Adipocyte (in vitro differentiated cells): ENCODE results near the gene FAM193A.
"Not testable (repeated sequence)": the region's sequence is repeated elsewhere in the genome, so short reads cannot be mapped to it uniquely, and the experiment has no call there.

Experiments used
- DNase-seq: peaks from one replicate; pipeline ENCODE4 v3.0.0-alpha.2; 2015; ENCODE audit warnings: low read depth
- H3K27me3 ChIP-seq: replicated peaks from 2 replicates; pipeline ENCODE4 v1.7.0; 2013; ENCODE audit warnings: mild to moderate bottlenecking, low read length, moderate library complexity; ENCODE audit not compliant: control insufficient read depth, insufficient read depth
- H3K36me3 ChIP-seq: 2 replicates; pipeline ENCODE4 v1.7.0; 2013; ENCODE audit warnings: low read length, mild to moderate bottlenecking, moderate library complexity; ENCODE audit not compliant: control insufficient read depth, insufficient read depth, severe bottlenecking
- H3K4me1 ChIP-seq: 2 replicates; pipeline ENCODE4 v1.7.0; 2013; ENCODE audit warnings: mild to moderate bottlenecking, low read length, moderate library complexity; ENCODE audit not compliant: control insufficient read depth, insufficient read depth
- H3K4me3 ChIP-seq: 2 replicates; pipeline ENCODE4 v1.7.0; 2013; ENCODE audit warnings: mild to moderate bottlenecking, low read length, moderate library complexity
- H3K9ac ChIP-seq: 2 replicates; pipeline ENCODE4 v1.7.0; 2013; ENCODE audit warnings: mild to moderate bottlenecking, low read length, moderate library complexity
- H3K9me3 ChIP-seq: 2 replicates; pipeline ENCODE4 v1.7.0; 2013; ENCODE audit warnings: mild to moderate bottlenecking, low read length, moderate library complexity; ENCODE audit not compliant: control insufficient read depth

The FAM193A gene

DNA sequence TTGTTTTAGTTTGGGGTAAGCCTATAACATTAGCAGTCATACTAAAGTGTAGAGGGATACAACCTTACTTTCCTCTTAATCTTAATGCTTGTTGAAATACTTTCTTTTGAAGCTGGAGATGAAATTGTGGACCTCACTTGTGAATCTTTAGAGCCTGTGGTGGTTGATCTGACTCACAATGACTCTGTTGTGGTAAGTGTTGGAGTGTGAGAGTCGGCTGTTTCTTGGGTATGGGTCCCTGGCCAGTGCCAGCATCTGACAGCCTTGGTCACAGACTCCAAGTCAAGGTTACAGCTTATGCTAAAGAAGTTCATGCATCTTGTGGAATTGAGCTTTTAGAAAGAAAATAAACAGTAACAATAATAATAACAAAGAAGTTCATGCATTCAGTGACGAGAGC is 35.9 kb upstream of the FAM193A start:
- H3K9me3 ChIP-seq = no peaks in the 10 kb centered on the region
- no peak overlapping the region for H3K9ac ChIP-seq
- no peak overlapping the region for H3K4me3 ChIP-seq
- no peaks in the 10 kb centered on the region for H3K27me3 ChIP-seq
- peaks cover 8% of the 10 kb centered on the region for H3K4me1 ChIP-seq
- no peak for DNase-seq
- peaks cover 73% of the 10 kb centered on the region for H3K36me3 ChIP-seq

DNA sequence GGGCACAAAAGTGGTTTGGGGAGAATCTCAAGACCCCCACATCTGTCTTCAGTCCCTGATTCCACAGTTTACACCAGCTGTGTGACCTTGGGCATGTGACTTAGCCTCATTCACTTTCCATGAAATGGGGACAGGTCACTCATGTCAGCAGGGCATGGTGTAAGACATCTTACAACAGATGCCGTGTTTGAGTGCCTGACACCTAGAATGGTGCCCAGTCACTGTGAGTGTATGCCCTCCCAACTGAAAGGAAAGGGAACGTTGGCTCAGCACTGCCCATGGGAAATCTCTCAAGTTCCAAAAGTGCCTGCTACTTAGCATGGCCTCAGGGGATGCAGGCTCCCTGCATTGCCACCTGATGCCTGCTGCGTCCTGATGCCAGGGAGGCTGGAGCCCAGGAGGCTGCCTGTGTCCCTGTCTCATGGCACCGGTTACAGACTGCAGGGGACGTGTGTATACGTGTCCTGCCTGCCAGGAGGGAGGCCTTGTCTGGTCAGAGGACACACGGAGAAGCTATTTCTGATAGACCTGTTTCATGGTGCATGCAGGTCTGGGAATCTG is 35.3 kb upstream of the FAM193A start:
- Histone ChIP-seq H3K9ac (no peak overlapping the region), H3K27me3 (no peaks in the 10 kb centered on the region), H3K36me3 (peaks cover 76% of the 10 kb centered on the region), H3K4me1 (peaks cover 8% of the 10 kb centered on the region), H3K9me3 (no peaks in the 10 kb centered on the region), H3K4me3 (no peak overlapping the region)
- DNase-seq = no peak

DNA sequence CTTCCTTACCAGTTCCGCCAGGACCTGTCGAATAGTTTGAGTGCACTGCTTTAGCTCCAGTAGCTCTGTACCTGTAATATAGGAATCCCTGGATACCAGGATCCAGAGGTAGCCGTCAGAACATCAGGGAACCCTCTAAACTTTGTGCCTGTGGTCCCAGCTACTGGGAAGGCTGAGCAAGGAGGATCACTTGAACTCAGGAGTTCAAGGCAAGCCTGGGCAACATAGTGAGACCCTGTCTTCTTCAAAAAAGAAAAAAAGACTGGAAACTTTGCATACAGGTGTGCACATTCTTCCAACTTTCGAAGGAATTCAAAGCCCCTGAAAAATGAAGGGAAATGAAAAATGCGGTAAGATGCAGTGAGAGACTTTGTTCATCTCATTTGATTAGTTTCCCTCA is 32.6 kb upstream of the FAM193A start:
- Histone ChIP-seq H3K4me3 (no peak overlapping the region), H3K9ac (no peak overlapping the region), H3K9me3 (no peaks in the 10 kb centered on the region), H3K27me3 (no peaks in the 10 kb centered on the region), H3K36me3 (peaks cover 73% of the 10 kb centered on the region), H3K4me1 (peaks cover 8% of the 10 kb centered on the region)
- no peak for DNase-seq

DNA sequence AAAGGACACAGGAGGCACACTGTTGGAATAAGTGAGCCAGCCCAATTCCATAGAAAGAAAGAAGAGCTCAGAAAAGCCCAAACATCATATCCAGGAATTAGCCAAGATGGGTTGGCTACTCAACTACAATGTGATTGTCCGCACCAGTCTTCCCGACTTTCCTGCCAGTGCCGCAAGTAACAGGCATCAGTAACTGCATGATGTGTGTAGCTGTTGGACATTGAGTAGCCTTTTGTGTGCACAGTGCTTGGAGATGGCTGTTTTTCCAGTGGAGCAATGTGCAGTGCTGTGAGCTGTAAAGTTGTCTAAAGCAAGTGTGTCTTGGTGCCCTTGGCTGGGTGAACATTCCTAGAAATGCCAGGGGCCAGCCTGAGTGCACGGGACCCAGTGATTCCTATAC is 29.2 kb upstream of the FAM193A start:
- no peak overlapping the region for H3K4me3 ChIP-seq
- no peaks in the 10 kb centered on the region for H3K9me3 ChIP-seq
- no peaks in the 10 kb centered on the region for H3K27me3 ChIP-seq
- H3K36me3 ChIP-seq = peaks cover 67% of the 10 kb centered on the region
- H3K4me1 ChIP-seq = no peaks in the 10 kb centered on the region
- no peak overlapping the region for H3K9ac ChIP-seq
- no peak for DNase-seq

DNA sequence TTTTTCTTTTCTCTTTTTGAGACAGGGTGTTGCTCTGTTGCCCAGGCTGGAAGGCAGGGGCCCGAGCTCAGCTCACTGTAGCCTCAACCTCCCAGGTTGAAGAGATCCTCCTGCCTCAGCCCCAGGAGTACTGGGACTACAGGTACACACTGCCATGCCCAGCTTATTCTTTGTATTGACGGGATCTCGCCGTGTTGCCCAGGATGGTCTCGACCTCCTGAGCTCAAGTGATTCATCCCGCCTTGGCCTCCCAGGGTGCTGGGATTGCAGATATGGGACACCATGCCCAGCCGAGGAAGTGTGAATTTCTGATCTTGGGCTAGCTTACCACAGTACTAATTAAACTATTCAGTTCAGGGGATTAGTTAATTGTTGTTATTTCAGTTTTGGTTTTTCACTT is 28.6 kb upstream of the FAM193A start:
- no peak overlapping the region for H3K9ac ChIP-seq
- no peak for DNase-seq
- H3K27me3 ChIP-seq = no peaks in the 10 kb centered on the region
- H3K9me3 ChIP-seq = no peaks in the 10 kb centered on the region
- H3K36me3 ChIP-seq = peaks cover 70% of the 10 kb centered on the region
- H3K4me3 ChIP-seq = no peak overlapping the region
- no peaks in the 10 kb centered on the region for H3K4me1 ChIP-seq

DNA sequence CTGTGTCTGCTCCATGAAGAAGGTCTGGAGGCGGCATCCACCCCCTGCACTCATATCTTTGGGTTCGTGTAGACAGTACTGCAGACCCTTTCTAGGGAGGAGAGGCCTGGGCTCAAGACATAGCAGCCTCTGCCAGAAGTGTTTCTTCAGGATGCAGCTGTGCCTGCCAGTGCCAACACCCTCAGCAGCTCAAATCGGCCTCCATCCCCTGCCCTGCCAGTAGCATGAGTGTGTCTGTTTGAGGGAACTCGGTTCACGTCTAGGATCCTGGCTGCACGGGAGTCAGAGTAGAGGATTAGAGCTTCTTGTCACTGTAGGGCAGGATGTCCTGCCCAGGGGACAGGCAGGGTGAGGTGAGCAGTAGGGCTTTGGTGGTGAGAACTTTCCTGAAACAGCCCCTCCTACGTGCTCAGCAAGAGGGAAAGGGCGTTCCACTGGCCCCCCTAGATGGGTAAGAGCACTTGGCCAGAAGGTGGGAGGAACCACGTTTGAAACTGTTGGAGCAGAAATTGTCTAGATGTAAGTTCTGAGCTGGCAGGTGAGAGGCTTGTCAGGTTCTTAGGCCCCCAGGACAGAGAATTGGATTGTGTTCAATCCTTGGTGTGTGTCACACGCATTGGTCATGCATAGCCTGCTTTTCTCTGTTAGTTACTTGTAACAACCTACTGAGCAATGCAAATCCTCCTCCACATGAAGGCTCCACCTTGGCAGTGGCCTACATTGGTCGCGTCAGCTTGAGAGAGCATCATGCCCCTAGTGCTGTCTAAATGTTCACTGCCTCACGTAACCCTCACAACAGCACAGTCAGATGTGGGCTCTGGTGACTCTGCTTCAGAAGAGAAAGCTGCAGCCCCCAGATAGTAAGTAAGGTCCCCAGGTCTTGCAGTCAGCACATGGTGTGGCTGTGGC is 25.8 kb upstream of the FAM193A start:
- Histone ChIP-seq H3K9ac (no peak overlapping the region), H3K9me3 (no peaks in the 10 kb centered on the region), H3K27me3 (no peaks in the 10 kb centered on the region), H3K4me1 (peaks cover 4% of the 10 kb centered on the region), H3K4me3 (no peak overlapping the region), H3K36me3 (peaks cover 79% of the 10 kb centered on the region)
- DNase-seq = no peak

DNA sequence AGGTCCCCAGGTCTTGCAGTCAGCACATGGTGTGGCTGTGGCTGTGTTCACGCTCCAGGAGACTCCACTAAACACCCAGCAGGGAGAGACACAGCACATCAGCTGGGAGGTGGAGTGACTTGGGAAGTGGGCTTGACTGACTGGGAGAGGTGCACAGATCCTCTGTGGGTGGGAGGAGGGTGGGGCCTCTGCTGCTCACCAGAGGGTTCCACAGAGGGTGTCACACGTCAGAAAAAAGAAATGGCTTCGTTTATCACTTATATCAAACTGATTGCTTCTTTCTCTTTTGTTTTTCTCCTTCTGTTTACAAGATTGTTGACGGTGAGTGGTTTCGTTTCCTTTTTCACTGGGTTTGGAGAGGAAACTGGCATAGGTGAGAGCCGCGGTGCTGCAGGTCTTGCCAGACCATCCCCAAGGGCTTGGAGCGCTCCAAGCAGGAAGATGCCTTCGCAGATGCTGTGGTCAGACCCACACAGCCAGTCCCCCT is 24.8 kb upstream of the FAM193A start:
- peaks cover 70% of the 10 kb centered on the region for H3K36me3 ChIP-seq

DNA sequence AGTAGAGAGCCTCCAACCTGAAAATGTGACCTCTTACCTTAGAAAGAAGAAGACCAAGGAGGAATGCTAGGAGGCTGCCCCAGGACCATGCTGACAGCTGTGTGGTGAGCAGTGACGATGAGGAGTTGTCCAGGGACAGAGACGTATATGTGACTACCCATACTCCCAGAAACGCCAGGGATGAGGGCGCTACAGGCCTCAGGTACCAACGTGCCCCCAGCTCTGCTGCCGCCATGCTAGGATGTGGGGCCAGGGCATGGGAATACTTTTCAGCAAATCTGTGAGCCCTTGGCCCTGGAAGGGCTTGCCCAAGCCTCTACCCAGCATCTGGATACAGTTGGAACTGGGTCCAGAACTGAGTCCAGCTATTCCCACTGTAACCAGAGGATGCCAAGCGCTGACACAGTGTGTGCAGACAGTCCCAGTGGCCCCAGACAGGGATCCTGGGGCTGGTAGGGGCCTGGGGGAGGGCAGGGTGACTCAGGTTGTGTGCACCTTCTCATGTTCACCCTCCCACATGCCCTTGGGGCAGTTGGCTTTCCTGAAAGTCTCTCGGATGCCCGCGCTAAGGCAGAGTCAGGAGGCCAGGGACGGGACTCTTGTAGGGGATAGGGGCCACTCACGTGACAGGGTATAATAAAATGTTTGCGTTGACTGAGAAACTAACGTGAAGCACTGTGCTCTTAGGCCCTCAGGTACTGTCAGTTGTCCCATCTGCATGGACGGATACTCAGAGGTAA is 23.9 kb upstream of the FAM193A start:
- Histone ChIP-seq H3K9me3 (no peaks in the 10 kb centered on the region), H3K4me1 (peaks cover 12% of the 10 kb centered on the region), H3K27me3 (no peaks in the 10 kb centered on the region), H3K4me3 (no peak overlapping the region), H3K36me3 (peaks cover 64% of the 10 kb centered on the region), H3K9ac (no peak overlapping the region)
- no peak for DNase-seq

More for the DNA sequence above, 24.8 kb upstream of the FAM193A start:
- H3K4me3 ChIP-seq = no peak overlapping the region
- no peak overlapping the region for H3K9ac ChIP-seq
- no peaks in the 10 kb centered on the region for H3K27me3 ChIP-seq
- no peak for DNase-seq
- no peaks in the 10 kb centered on the region for H3K9me3 ChIP-seq
- H3K4me1 ChIP-seq = peaks cover 12% of the 10 kb centered on the region

DNA sequence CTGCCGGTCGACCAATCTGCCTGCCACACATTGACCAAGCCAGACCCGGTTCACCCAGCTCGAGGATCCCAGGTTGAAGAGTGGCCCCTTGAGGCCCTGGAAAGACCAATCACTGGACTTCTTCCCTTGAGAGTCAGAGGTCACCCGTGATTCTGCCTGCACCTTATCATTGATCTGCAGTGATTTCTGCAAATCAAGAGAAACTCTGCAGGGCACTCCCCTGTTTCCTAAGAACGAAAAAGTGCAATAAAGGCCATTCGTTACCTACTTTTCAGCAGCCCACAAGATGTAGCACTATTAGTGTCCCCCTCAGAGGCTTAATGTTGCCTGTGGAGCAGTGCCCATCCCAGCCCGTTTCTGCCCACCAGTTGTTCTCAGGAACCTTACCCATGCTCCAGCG is 22.3 kb upstream of the FAM193A start:
- not testable (repeated sequence) for DNase-seq, H3K9ac ChIP-seq, H3K4me3 ChIP-seq, H3K27me3 ChIP-seq, H3K9me3 ChIP-seq
- peaks cover 56% of the 10 kb centered on the region for H3K36me3 ChIP-seq
- H3K4me1 ChIP-seq = peaks cover 12% of the 10 kb centered on the region

DNA sequence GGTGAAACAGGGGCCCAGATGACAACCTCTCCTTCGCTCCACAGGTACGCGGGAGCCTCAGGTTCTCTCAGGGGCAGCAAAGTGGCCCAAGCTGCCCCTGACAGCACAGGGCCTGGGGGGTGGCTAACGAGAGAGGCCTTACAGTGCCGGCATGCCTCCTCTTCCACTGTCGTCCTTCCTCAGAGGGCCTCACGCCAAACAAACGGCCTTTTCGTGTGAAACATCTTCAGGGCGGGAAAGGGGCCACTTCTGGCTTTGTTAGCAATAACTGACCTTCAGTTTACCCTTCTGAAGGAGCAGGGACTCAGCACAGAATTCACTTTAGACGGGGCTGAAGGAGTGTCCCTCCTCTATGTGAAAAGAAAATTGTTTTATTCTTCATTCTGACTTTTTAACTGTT is 21.5 kb upstream of the FAM193A start:
- H3K36me3 ChIP-seq = peaks cover 49% of the 10 kb centered on the region

DNA sequence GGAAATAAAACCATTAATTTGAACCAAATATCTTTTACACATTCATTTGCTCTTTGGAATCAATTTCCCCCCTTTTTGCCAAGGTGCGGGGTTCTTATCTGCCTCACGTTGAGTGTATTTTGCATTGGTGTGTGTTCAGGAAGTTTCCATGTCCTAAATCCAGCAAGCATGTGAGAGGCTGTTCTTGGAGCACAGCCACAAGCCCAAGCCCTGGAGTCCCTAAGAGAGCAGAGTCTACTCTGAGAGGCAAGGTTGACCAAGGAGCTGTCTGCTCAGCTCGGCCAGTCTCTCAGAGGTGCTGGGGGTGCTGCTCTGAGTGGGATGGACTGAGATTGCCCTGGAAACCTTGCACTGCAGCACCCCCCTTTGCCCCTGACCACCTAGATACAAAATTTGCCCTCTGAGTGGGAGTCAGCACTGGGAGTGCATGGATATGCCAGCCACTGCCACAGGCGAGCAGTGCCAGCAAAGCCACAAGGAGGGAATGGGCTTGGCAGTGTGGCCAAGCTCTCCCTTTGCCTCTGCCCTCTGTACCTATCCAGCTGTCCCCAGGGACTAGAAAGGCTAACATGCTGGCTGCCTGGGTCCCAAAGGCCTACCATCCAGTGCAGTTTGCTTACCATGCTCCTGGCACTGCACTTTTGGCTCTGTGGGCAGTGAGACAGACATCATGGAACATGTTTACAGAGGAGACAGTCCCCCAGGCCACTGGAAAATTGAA is 20.5 kb upstream of the FAM193A start:
- Histone ChIP-seq H3K4me1 (peaks cover 12% of the 10 kb centered on the region), H3K36me3 (peaks cover 42% of the 10 kb centered on the region), H3K9me3 (no peaks in the 10 kb centered on the region), H3K9ac (no peak overlapping the region), H3K27me3 (no peaks in the 10 kb centered on the region), H3K4me3 (no peak overlapping the region)
- DNase-seq = no peak

More for the DNA sequence above, 21.5 kb upstream of the FAM193A start:
- H3K4me3 ChIP-seq, H3K27me3 ChIP-seq, H3K9ac ChIP-seq, H3K9me3 ChIP-seq, DNase-seq: not testable (repeated sequence)
- H3K4me1 ChIP-seq = peaks cover 12% of the 10 kb centered on the region
